RKO (cell line): Measurements from ENCODE around the gene PIGL.
"Not testable (repeated sequence)": the region's sequence is repeated elsewhere in the genome, so short reads cannot be mapped to it uniquely, and the experiment has no call there.

Experiments used
- DNase-seq: peaks from one replicate; pipeline ENCODE4 v3.0.0-alpha.2; 2016; ENCODE audit warnings: low spot score

Gene PIGL

DNA sequence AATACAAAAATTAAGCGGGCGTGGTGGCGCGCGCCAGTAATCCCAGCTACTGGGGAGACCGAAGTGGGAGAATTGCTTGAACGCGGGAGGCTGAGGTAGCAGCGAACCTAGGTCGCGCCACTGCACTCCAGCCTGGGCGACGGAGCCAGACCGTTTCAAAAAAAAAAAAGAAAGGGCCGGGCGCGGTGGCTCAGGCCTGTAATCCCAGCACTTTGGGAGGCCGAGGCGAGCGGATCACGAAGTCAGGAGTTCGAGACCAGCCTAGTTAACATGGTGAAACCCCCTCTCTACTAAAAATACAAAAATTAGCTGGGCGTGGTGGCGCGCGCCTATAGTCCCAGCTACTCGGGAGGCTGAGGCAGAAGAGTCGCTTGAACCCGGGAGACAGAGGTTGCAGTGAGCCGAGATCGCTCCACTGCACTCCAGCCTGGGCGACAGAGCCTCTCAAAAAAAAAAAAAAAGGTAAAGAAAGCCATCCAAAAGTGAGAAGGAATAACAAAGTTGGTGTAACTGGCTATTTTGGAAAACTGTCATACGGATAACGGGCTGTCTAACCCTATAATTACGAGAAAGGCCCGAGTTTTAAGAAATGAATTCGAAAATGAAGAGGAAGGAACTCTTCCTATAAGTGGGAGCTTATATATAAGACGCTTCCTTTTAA, 539 bp upstream of the PIGL start:
- DNase-seq, result not testable (repeated sequence)

DNA sequence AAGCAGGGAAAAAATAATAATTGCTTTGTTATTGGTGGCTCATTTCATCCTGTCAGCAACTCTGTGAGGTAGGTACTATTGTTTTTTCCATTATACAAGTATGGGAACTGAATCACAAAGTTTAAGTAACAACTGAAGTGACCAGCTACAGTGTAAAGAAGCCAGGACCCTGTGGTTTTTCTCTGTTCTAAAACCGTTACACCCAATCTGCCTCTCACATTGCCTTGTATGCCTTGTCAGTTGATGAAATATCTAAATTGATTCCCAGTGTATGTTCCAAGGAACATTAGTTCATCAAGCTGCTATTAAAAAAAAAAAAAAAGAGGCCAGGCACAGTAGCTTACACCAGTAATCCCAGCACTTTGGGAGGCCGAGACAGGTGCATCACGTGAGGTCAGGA, 5.4 kb downstream of the PIGL start:
- no peak for DNase-seq

- not testable (repeated sequence) for DNase-seq
Measured at GRCh38 chr17:16229912-16230561, 13.0 kb downstream of the PIGL start.

- DNase-seq, result no peak
Measured at GRCh38 chr17:16232391-16232790, 15.4 kb downstream of the PIGL start.

GRCh38 chr17:16239931-16240330, 22.9 kb downstream of the PIGL start:
- DNase-seq, result no peak

- no peak for DNase-seq
Measured at GRCh38 chr17:16241906-16242399, 24.9 kb downstream of the PIGL start.

DNA sequence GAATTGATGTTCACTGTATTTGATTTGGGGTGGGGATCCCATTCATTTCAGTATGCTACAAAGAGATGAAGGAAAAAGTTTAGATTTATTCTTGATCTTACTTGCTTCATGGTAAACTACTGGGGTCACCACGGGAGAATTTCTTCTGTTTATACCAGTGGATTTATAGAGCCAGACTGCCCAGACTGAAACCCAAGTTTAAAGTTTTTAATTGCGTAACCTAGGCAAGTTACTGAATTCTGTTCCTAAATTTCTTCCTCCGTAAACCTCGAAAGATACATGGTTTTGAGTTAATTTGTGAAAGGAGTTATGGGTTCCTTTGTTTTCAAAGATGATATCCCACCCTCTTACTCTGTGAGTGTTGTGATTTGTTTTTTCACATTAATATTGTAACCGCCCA, 26.4 kb downstream of the PIGL start:
- no peak for DNase-seq

GRCh38 chr17:16243801-16244567, 27.0 kb downstream of the PIGL start:
- DNase-seq, result no peak

DNA sequence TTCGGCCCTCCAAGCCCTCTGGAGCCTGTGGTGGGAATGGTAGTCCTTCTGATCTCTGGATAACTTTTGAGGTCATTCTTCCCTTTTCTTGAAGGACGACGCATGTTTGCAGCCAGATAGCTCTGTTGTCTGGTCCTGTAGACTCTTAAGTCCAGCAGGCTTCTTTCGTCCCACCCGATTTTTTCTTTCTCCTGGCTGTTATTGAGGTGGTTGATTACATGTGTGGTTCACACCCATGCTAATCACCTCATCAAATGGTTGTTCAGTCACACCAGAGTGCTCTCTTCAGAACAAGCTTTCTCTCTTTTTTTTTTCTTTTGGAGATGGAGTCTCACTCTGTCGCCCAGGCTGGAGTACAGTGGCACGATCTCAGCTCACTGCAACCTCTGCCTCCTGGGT, 30.6 kb downstream of the PIGL start:
- DNase-seq, result no peak

- DNase-seq, result no peak
Measured at GRCh38 chr17:16250635-16251034, 33.6 kb downstream of the PIGL start.

DNA sequence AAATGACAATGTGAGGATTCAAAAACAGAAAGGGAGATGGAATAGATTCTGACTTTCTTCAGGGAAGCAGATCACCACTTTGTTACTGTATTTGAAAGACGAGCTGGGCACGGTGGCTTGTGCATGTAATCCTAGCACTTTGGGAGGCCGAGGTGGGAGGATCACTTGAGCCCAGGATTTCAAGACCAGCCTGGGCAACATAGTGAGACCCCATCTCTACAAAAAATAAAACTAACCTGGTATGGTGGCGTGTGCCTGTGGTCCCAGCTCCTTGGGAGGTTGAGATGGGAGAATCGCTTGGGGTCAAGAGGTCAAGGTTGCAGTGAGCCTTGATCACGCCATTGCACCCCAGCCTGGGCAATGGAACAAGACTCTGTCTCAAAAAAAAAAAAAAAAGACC, 34.0 kb downstream of the PIGL start:
- DNase-seq, result no peak

GRCh38 chr17:16251556-16251955, 34.5 kb downstream of the PIGL start:
- DNase-seq, result no peak

DNA sequence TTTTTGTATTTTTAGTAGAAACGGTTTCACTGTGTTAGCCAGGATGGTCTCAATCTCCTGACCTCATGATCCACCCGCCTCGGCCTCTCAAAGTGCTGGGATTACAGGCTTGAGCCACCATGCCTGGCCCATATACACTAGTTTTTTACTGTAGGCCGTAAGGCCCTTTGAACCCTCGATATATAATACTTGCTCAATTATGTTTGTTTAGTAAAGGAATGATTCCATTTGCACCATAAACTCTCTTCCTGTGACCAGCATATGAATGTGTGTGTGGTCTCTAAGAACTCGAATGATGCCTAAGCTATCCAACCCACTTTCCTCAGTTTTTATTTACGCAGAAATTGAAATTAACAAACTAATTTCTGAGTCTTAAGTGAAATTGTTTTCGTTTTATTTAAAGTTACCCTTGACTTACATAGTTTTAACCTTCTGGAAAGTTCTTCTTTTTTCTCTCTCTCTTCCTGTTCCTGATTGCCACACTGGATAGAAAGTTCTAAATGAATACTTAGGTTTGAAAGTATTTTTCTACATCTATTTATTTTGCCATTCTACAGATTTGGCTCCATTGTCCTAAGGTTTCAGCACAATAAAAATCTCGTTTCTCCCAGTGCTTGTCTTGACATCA, 37.9 kb downstream of the PIGL start:
- no peak for DNase-seq

DNA sequence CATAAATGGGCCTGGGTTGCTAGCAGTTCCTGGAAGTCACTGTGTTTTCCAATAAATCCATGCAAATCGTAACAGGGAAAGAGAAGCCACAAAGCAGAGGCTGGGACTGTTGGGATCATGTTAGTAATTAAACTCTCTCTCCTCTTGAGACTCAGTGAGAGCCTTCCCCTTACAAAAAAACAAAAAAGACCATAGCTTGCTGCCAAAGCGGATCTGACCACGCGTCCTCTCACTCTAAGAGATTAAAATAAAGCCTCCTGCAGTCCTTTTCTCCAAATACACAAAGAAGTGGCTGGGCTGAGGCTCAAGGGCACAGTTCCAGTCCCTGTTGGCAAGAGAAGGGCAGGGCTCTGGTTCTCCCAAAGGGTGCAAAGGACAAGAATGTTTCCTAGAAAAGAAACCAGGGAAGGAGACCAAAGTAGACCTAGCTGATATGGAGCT, 38.5 kb downstream of the PIGL start:
- DNase-seq, result no peak

GRCh38 chr17:16258901-16259300, 41.9 kb downstream of the PIGL start:
- no peak for DNase-seq

DNA sequence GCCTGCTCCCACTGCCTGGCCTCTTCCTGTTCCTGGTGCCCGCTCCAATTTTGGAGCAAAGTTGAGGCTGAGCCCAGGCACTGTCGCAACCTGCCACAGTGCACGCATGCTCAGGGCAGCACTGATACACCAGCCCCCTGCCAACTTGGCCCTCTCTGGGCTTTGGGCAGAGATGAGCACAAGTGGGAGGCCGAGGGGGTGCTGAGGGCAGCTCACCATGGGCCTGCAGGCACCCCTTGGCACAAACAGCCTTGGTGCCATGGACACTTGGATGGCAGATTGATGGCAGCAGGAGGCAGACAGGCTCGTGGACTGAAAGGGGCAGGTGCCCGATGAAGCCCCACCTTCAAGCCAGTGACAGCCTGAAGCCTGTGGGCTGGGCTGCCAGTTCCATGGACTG, 42.9 kb downstream of the PIGL start:
- no peak for DNase-seq

- DNase-seq, result no peak
Measured at GRCh38 chr17:16261049-16261448, 44.0 kb downstream of the PIGL start.

- no peak for DNase-seq
Measured at GRCh38 chr17:16262201-16262600, 45.2 kb downstream of the PIGL start.

DNA sequence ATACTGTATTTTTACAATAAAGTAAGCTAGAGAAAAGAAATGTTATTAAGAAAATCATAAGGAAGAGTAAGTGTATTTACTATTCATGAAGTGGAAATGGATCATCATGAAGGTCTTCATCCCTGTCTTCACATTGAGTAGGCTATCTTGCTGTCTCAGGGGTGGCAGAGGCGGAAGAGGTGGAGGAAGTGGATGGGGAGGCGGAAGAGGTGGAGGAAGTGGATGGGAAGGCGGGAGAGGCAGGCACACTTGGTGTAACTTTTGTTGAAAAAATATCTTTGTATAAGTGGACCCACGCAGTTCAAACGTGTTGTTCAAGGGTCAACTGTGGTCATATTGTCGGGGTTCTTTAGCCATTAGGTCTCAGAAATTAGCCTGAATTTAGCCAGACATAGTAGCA, 50.2 kb downstream of the PIGL start:
- DNase-seq, result no peak

DNA sequence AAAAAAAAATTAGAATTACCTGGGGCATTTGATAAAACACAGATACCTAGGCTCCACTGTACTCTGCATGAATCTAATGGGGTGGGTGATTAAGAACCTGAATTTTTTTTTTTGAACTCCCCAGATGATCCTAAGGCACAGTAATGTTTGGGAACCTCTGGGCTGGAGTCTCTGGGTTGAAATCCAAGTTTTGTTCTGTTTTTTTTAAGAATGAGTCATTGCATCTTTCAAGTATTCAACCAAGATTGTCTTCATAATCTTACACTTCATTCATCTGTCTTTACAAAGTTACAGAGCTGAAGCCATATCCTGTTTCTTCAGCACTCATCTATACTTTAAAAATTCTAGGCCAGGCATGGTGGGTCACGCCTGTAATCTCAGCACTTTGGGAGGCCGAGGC, 52.6 kb downstream of the PIGL start:
- no peak for DNase-seq

DNA sequence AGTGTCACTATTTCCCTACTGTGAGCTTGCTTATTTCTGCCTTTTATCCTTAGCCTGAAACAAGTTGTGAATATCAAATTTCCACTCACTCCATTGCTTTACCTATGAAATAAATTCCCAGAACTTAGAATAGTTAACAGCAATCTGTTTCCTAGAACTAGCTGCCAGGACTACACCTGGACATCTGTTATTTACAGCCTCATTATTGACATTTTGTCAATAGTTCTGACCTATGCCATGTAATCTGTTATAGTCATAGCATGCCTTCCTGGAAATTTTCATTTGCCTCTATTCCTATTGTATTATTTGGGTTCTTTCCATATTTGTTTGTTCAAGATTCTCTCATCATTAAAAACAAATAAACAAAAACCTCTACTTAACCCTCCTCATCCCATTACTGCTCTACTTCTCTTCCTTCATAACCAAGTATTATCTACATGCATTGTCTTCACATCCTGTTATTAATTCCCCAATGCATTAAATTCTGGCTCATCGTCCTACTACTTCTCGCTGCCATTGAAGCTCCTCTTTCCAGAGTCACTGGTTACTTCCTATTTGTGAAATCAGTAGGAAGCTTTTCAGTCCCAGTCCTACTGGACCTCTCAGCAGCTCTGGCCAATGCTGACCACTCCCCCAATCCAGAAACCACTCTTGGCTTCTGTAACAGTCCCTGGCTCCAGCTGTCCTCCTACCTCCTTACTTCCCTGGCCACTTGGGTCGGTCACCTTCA, 55.3 kb downstream of the PIGL start:
- no peak for DNase-seq

- peak; percentile 87 for DNase-seq
Measured at GRCh38 chr17:16273499-16273898, 56.5 kb downstream of the PIGL start.
